Type B pancreatic cell (in vitro differentiated cells): ENCODE results near the gene VMP1. TPM values are rescaled to one million over a fixed set of nuclear protein-coding genes. Genes with fewer than 3 reads are reported as not detected.
"Not testable (repeated sequence)": the region's sequence is repeated elsewhere in the genome, so short reads cannot be mapped to it uniquely, and the experiment has no call there.

Source experiments
- DNase-seq: peaks from one replicate; pipeline ENCODE4 v3.0.0; 2021; ENCODE audit warnings: mixed read lengths; ENCODE audit not compliant: unreplicated experiment; ENCODE audit errors: extremely low spot score
- H3K27ac Mint-ChIP-seq: 2 replicates; pipeline ENCODE4 v1.8.0; 2021; ENCODE audit warnings: mild to moderate bottlenecking, mixed read lengths
- H3K27me3 Mint-ChIP-seq: 2 replicates; pipeline ENCODE4 v1.8.0; 2021; ENCODE audit warnings: mixed read lengths
- H3K36me3 Mint-ChIP-seq: 2 replicates; pipeline ENCODE4 v1.8.0; 2021; ENCODE audit warnings: mixed read lengths
- H3K4me1 Mint-ChIP-seq: one replicate; pipeline ENCODE4 v1.8.0; 2021; ENCODE audit warnings: mixed read lengths; ENCODE audit not compliant: unreplicated experiment
- H3K4me3 Mint-ChIP-seq: 2 replicates; pipeline ENCODE4 v1.8.0; 2021; ENCODE audit warnings: mild to moderate bottlenecking, mixed read lengths
- H3K9me3 Mint-ChIP-seq: 2 replicates; pipeline ENCODE4 v1.8.0; 2021; ENCODE audit warnings: mixed read lengths
- total RNA-seq: library from RNA; stranded (reverse); gene quantifications from 2 replicates; pipeline ENCODE4 v1.2.1, GENCODE V29; 2021; ENCODE audit warnings: low replicate concordance
- TF ChIP-seq, protein P1 (sequence below): fragments of 200-600 bp; sonication (generic); conservative IDR thresholded peaks from 2 replicates; pipeline ENCODE4 v1.5.0; 2021; ENCODE audit warnings: antibody characterized with exemption, mild to moderate bottlenecking

The VMP1 gene
- total RNA-seq, 1 donor from 2014 or later = 124 TPM

DNA sequence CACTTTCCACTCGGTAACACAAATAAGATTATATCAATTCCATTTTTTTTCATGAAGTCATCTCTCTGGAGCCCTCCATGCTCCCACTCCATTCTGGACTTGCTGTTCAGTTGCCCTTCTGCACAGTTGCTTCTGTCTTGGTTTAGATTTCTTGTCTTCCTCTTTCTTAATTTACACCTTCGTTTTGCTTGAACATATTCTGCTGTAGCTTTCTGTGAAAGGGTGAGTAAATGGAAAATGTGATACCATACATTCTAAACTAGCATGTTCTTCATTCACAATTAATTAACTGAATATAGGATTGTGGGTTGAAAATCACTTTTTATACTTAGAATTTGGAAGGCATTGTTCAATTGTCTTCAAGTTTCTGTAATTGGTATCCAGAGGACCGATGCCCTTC, 69.6 kb downstream of the VMP1 start:
- Mint-ChIP-seq H3K9me3 (no peaks in the 10 kb centered on the region), H3K36me3 (peaks cover 33% of the 10 kb centered on the region), H3K27ac (peak overlapping the region; percentile 12), H3K27me3 (no peaks in the 10 kb centered on the region), H3K4me1 (no peaks in the 10 kb centered on the region), H3K4me3 (no peak overlapping the region)
- no peak for DNase-seq
- TF ChIP-seq, protein P1, sequence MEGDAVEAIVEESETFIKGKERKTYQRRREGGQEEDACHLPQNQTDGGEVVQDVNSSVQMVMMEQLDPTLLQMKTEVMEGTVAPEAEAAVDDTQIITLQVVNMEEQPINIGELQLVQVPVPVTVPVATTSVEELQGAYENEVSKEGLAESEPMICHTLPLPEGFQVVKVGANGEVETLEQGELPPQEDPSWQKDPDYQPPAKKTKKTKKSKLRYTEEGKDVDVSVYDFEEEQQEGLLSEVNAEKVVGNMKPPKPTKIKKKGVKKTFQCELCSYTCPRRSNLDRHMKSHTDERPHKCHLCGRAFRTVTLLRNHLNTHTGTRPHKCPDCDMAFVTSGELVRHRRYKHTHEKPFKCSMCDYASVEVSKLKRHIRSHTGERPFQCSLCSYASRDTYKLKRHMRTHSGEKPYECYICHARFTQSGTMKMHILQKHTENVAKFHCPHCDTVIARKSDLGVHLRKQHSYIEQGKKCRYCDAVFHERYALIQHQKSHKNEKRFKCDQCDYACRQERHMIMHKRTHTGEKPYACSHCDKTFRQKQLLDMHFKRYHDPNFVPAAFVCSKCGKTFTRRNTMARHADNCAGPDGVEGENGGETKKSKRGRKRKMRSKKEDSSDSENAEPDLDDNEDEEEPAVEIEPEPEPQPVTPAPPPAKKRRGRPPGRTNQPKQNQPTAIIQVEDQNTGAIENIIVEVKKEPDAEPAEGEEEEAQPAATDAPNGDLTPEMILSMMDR = no peak

DNA sequence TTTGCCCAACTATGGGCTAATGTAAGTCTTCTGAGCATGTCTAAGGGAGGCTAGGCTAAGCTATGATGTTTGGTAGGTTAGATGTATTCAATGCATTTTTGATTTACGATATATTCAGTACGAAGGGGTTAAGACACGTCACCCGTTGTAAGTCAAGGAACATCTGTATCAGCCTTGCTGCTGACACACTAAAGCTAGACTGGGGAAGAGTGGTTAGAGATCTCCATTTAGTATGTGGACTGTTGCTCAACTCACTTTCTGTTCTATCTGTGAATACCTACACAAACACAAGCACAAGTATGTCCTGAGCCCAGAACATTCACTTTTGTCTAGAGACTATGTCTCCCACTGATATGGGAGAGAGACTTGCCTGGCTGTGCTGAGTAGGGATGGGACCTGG, 71.5 kb downstream of the VMP1 start:
- Mint-ChIP-seq H3K4me1 (peaks cover 10% of the 10 kb centered on the region), H3K27me3 (no peaks in the 10 kb centered on the region), H3K4me3 (no peak overlapping the region), H3K36me3 (peaks cover 35% of the 10 kb centered on the region), H3K27ac (peak overlapping the region; percentile 9), H3K9me3 (no peaks in the 10 kb centered on the region)
- DNase-seq = no peak
- TF ChIP-seq, protein P1 = no peak

DNA sequence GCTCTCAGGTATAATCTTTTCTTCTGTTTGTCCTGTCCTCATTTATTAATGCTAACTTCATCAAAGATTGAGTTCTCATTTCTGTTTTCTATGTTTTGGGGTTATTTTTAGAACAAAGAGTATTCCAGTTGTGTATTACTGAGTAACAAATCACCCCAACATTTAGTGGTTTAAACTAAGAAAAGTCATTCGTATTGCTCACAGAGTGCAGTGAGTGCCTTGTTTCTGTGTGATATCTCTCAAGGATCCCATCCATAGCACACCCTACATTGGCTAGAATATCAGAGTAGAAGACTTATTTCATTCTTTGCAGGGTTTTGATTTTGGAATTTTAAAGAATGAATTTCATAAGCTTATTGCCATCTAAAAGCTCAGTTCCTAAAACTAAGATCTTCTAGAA, 72.1 kb downstream of the VMP1 start:
- Mint-ChIP-seq H3K27ac (no peak overlapping the region), H3K4me1 (peaks cover 15% of the 10 kb centered on the region)
- TF ChIP-seq, protein P1 = no peak

DNA sequence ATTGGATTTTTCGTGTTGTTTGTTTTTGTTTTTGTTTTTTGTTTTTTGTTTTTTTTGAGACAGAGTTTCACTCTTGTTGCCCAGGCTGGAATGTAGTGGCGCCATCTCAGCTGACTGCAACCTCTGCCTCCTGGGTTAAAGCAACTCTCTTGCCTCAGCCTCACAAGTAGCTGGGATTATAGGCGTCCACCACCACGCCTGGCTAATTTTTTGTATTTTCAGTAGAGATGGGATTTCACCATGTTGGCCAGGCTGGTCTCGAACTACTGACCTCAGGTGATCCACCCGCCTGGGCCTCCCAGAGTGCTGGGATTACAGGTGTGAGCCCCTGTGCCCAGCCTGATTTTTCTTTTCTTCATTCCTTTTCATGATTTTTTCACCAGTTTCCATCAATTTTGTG, 73.1 kb downstream of the VMP1 start:
- H3K27me3 Mint-ChIP-seq = not testable (repeated sequence)

More for the DNA sequence above, 72.1 kb downstream of the VMP1 start:
- H3K4me3 Mint-ChIP-seq = no peak overlapping the region
- DNase-seq = no peak
- no peaks in the 10 kb centered on the region for H3K27me3 Mint-ChIP-seq
- H3K9me3 Mint-ChIP-seq = no peaks in the 10 kb centered on the region
- H3K36me3 Mint-ChIP-seq = peaks cover 35% of the 10 kb centered on the region

DNA sequence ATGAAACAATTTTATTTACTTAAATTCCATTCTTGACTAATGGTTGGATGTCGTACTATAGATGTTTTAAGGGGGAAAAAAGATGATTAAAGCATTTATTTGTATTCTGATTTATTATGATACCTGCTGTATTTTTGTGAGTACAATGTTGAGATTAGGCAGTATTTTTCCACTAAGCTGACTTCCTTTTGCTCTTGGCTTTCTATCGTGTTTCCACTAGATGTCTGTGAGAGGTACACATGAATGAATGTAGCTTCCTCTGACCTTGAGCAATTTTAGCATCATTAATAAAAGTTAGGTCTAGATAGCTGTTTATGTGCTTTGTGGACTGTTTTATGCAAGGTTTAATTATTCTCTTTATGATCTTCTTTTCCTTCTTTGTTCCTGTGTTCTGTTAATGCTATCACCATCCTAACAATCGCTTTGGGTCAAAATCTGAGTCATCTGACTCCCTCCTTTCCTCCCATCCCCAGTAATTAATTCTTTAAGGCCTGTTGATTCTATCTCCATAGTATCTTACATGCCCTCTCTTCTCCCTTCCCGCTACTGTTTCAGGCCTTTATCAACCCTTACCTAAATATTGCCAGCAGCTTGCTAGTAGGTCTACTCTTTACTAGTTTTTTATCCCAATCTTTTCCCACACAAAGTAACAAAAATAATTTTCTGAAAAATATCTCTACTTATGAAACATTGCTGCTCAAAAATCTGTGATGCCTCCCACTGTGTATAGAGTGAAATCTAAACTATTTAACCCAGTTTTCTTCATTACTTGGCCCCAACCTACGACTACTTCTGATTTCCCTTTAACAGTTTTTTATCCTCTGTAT, 76.0 kb downstream of the VMP1 start:
- H3K27me3 Mint-ChIP-seq = no peaks in the 10 kb centered on the region
- H3K4me3 Mint-ChIP-seq = peak overlapping the region; percentile 48
- H3K9me3 Mint-ChIP-seq = no peaks in the 10 kb centered on the region
- peaks cover 20% of the 10 kb centered on the region for H3K36me3 Mint-ChIP-seq
- peak overlapping the region; percentile 87 for H3K27ac Mint-ChIP-seq
- H3K4me1 Mint-ChIP-seq = peaks cover 30% of the 10 kb centered on the region
- TF ChIP-seq, protein P1 = no peak
- DNase-seq = no peak

More for the DNA sequence above, 73.1 kb downstream of the VMP1 start:
- DNase-seq, H3K27ac Mint-ChIP-seq, H3K4me3 Mint-ChIP-seq, H3K9me3 Mint-ChIP-seq: not testable (repeated sequence)
- Mint-ChIP-seq H3K4me1 (peaks cover 16% of the 10 kb centered on the region), H3K36me3 (peaks cover 34% of the 10 kb centered on the region)

DNA sequence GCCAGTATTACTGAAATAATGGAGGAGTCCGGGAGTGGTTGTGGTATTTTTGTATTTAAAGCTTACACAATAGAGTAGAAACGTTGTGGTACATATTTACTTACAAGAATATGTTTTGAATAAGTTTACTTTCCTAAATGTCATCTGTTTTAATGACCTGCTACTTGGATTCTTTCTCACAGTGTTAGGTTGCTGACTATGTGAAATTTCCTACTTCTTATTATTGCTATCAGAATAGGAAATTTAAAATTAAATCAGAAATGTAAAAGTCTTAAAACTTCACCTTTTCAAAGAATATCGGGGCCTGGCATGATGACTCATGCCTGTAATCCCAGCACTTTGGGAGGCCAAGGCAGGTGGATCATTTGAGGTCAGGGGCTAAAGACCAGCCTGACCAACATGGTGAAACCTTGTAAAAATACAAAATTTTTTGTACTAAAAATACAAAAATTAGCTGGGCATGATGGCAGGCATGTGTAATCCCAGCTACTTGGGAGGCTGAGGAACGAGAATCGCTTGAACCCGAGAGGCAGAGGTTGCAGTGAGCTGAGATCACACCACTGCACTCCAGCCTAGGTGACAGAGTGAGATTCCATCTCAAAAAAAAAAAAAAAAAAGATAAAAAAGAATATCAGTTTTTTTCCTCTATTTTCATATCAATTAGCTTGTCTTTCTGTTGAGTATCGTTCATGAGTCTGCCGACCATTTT, 77.8 kb downstream of the VMP1 start:
- Mint-ChIP-seq H3K4me3 (no peak overlapping the region), H3K27me3 (no peaks in the 10 kb centered on the region), H3K4me1 (peaks cover 30% of the 10 kb centered on the region), H3K9me3 (no peaks in the 10 kb centered on the region), H3K27ac (peak overlapping the region; percentile 59), H3K36me3 (peaks cover 5% of the 10 kb centered on the region)
- DNase-seq = no peak
- TF ChIP-seq, protein P1 = no peak
